ENCODE data around the gene PTGER1.

DNA sequence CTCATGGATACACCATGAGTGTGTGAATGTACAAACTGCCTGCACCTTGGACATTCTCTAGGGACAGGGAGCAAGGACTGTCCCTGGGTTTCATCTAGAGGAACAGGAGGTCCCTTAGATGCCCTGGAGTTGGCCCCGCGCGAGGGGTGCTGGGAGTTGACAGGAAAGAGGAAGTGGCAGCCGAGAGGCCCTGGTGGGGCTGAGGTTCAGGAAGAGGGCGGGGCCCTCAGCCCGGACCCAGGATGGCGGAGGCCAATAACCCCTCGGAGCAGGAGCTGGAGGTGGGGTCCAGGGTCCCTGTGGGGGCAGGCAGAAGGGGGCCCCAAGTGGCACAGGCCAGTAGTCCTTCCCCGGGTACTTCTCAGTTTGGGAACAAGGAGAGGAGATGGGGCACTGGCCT is 35.1 kb downstream of the PTGER1 start:
- TF ChIP-seq GATA2 (IDR thresholded peaks at IDR 0.05; ENCODE audit: low read depth, low read length) (no peak), GATA3 (IDR thresholded peaks at IDR 0.05; ENCODE audit: low read depth, low read length) (no peak)
